Measurements from ENCODE around the gene SLC4A4. TPM values are rescaled to one million over a fixed set of nuclear protein-coding genes. Genes with fewer than 3 reads are reported as not detected.

SLC4A4 gene
- total and polyA plus RNA-seq, 12 donors = 1.3 to 34.5 (median 25.1) TPM

DNA sequence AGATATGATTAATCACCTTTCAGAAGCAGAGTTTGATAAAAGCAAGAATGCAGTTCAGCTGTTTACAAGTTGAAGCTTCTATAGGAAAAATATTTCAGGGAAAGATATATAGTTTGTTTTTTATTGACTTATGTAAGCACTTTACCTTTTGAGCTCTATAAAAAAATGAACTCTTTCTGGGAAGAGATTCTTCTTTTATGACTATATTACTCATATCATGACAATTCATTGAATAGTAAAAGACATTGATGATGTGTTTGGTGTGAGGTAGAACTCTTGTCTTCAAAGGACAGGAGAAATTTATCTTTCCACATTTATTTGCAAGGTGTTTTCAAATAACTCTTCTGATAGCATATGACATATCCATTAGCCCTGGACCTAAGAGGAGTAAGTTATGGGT lies 156.6 kb downstream of the SLC4A4 start:
- TF ChIP-seq, protein P1, sequence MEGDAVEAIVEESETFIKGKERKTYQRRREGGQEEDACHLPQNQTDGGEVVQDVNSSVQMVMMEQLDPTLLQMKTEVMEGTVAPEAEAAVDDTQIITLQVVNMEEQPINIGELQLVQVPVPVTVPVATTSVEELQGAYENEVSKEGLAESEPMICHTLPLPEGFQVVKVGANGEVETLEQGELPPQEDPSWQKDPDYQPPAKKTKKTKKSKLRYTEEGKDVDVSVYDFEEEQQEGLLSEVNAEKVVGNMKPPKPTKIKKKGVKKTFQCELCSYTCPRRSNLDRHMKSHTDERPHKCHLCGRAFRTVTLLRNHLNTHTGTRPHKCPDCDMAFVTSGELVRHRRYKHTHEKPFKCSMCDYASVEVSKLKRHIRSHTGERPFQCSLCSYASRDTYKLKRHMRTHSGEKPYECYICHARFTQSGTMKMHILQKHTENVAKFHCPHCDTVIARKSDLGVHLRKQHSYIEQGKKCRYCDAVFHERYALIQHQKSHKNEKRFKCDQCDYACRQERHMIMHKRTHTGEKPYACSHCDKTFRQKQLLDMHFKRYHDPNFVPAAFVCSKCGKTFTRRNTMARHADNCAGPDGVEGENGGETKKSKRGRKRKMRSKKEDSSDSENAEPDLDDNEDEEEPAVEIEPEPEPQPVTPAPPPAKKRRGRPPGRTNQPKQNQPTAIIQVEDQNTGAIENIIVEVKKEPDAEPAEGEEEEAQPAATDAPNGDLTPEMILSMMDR (IDR thresholded peaks at IDR 0.05) = no peak
- ATAC-seq = no peak
- Histone ChIP-seq H3K4me1 (no peaks in the 10 kb centered on the region), H3K27ac (no peak overlapping the region), H3K9me3 (no peaks in the 10 kb centered on the region), H3K27me3 (no peaks in the 10 kb centered on the region), H3K36me3 (no peaks in the 10 kb centered on the region), H3K4me3 (no peak overlapping the region)
- intact Hi-C loops (cut with DNase I) = no loop called here
- no peak for DNase-seq

DNA sequence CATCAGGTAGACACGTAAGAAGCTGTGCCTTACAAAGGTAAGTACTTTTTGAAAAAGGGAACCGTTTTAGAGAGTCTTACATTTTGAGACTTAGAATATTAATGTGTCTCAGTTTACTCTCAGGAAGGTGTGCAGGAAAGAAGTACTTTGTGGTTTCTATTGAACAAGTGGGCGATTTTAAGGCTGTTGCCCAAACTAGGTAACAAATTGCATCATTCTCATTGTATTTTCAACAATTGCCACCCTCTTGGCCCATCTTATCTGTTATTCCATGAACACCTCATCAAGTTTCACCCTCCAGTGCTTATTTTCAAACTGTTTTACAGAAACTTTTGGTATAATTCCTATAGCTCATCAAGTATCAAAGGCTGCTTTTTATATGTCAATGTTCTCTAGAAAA lies 158.3 kb downstream of the SLC4A4 start:
- intact Hi-C loops (cut with DNase I) = no loop called here
- H3K36me3 ChIP-seq = no peaks in the 10 kb centered on the region
- WGBS, 2 donors = 82 to 86% methylated on average over 3 of the region's 3 CpGs
- H3K4me1 ChIP-seq = no peaks in the 10 kb centered on the region
- no peak overlapping the region for H3K27ac ChIP-seq
- TF ChIP-seq, protein P1 (IDR thresholded peaks at IDR 0.05) = no peak
- ATAC-seq = no peak
- H3K27me3 ChIP-seq = no peaks in the 10 kb centered on the region
- no peak for DNase-seq
- no peak overlapping the region for H3K4me3 ChIP-seq
- no peaks in the 10 kb centered on the region for H3K9me3 ChIP-seq

DNA sequence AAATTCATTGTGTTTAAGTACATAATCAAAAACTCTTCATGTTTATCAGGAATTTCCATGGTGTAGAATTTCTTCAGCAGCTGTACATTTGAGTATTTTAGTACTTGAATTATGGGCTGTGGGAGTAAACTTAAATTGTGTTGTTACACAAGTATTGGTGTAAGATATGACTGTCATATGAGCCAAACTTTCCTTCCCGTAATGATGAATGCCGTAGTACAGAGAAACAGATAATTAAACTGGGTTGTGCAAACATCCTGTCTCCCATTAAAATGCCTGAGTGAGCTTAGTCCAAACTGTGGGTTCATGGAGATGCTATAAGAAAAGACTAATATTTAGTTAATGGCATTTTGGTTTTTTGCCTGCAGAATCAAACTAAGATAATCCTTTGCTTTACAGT lies 159.2 kb downstream of the SLC4A4 start:
- no peaks in the 10 kb centered on the region for H3K36me3 ChIP-seq
- no peak overlapping the region for H3K4me3 ChIP-seq
- ATAC-seq = no peak
- no peaks in the 10 kb centered on the region for H3K4me1 ChIP-seq
- 46 to 64% methylated on average over 2 of the region's 2 CpGs for WGBS, 2 donors
- H3K27ac ChIP-seq = no peak overlapping the region
- TF ChIP-seq, protein P1 (IDR thresholded peaks at IDR 0.05) = no peak
- no peak for DNase-seq
- no peaks in the 10 kb centered on the region for H3K9me3 ChIP-seq
- H3K27me3 ChIP-seq = no peaks in the 10 kb centered on the region
- intact Hi-C loops (cut with DNase I) = no loop called here

DNA sequence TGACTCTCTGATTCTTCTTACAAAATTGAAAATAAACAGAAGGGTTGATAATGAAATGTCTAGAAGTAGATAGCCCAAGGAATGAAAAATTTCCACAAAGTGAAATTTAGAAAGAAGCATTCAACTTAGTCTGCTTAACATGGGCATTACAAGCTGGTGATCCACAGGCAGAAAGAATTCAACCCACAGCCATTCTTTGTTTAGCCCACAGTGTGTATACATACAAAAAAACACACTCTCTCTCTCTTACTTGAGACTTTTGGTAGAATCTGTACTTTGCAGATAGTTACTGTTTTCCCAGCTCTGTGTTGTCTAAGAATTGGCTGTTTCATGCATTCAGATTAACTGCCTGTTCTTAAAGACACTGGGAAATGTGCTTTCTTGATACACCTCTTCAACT lies 159.8 kb downstream of the SLC4A4 start:
- H3K36me3 ChIP-seq = no peaks in the 10 kb centered on the region
- no peak overlapping the region for H3K4me3 ChIP-seq
- ATAC-seq = no peak
- no peaks in the 10 kb centered on the region for H3K27me3 ChIP-seq
- H3K4me1 ChIP-seq = no peaks in the 10 kb centered on the region
- H3K9me3 ChIP-seq = no peaks in the 10 kb centered on the region
- H3K27ac ChIP-seq = no peak overlapping the region
- intact Hi-C loops (cut with DNase I) = no loop called here
- TF ChIP-seq, protein P1 (IDR thresholded peaks at IDR 0.05) = no peak
- DNase-seq = no peak

DNA sequence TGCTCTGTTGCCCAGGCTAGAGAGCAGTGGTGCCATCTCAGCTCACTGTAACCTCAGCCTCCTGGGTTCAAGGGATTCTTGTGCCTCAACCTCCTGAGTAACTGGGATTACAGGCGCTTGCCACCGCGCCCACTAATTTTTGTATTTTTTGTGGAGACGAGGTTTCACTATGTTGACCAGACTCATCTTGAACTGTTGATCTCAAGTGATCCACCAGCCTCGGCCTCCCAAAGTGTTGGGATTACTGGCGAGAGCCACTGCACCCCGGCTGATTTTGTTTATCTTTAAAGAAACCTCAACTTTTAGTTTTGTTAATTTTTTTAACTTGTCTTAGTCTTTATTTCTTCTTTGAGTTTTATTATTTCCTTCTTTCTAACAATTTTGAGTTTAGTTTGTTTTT lies 163.2 kb downstream of the SLC4A4 start:
- ATAC-seq (no peak), DNase-seq (no peak)
- H3K27me3 ChIP-seq = no peaks in the 10 kb centered on the region
- H3K27ac ChIP-seq = no peak overlapping the region
- H3K36me3 ChIP-seq = no peaks in the 10 kb centered on the region
- H3K4me1 ChIP-seq = no peaks in the 10 kb centered on the region
- H3K4me3 ChIP-seq = no peak overlapping the region
- WGBS, 2 donors = 93 to 95% methylated on average over 7 of the region's 7 CpGs
- intact Hi-C loops (cut with DNase I) = no loop called here
- H3K9me3 ChIP-seq = no peaks in the 10 kb centered on the region
- TF ChIP-seq, protein P1 (IDR thresholded peaks at IDR 0.05) = no peak

Data from heart right ventricle (tissue), 16 donors.